NCI-H2196 (cell line): ENCODE measurements around the gene TTC32.
"Not testable (repeated sequence)": the region's sequence is repeated elsewhere in the genome, so short reads cannot be mapped to it uniquely, and the experiment has no call there.

Source experiments
- DNase-seq: peaks from one replicate; lab custom pipeline; 2025; ENCODE audit not compliant: unreplicated experiment; lab: John Stamatoyannopoulos, UW

TTC32 gene

DNA sequence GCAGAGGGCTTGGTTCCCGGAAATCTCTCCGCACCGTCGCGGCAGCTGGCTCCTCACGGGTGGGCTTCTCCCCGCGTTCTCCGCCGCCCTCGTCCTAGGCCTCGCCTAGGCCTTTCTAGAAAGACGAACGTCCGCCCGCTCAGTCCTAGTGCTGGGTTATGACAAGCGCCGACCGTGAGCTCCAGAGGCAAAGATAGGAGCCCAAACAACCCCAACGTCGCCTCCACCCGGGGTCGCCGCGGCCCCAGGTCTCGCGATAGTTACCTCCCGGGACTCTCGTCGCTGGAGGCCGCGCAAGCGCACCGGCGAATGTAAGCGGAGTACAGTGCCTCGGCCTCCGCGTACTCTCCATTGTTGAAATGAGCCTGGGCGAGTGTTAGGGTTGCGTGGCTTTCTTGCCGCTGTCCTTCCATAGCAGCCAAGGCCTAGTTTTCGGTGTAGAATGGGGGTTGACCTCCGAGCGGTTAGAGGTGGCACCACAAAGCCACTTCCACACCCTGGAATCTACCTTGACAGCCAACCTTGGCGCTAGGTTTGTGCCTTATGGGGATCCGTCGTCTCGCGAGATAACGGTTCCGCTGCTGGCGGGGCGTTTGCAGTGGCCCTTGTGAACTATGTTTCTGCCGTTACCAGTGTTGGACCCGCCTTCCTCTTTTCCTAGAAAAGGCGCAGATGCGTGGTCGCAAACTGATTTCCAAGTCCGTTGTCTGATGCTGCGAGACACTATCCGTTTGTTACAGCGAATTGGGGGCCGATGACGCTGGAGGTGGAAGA is at the start of gene TTC32:
Gene TTC32 (minus strand): TSS at position 542 of the 774 bp plus-strand sequence. CDS start 129 bp downstream, at position 413.
- peak; percentile 92 for DNase-seq

DNA sequence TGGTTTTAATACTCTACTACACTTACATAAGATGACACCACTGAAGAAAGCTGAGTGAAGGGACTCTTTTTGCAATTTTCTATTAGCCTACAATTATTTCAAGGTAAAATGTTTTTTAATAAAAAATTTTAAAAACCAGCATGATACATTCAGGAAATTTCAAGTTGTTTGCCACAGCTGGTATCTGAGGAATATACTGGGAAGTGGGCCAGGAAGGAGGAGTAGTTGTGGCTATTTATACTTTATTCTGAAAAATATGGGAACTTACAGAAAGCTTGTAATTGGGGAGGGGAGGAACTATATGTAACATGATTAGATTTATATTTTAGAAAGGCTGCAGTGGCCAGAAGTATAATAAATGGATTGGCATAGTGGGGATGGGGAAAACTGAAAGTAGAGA is 47.3 kb upstream of the TTC32 start:
- no peak for DNase-seq

DNA sequence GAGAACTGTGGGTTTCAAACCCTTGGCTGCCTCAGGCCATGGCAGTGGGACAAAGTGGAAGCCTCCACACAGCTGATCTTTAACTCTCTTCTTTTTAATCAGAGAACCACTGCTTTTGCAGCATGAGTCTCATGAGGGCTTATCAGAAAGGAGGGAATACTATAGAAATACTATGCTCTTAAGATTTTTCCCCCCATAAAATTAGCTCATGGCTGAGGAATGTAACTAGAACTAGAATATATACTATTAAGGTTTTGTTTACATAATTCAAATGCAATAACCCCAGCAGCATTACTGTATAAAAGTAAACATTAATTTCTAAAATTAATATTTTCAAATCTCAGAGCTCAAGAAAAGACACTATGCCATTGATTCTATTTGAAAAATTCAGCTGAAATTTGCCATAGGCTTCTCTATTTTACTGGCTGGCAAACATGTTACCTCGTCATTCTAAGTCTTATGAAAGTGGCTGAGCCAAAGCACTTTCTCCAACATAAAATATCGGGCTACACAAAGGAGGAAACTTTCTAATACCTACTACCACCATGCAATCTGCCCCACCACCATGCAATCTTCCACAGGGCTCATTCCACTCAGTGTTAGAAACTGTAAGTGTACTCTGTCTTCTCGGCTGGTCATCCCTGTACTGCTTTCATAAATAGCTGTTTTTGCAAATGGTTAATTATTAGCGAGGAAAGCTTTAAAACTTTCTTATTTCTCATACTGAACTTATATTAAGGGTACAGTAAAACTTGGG is 45.6 kb upstream of the TTC32 start:
- DNase-seq = no peak

DNA sequence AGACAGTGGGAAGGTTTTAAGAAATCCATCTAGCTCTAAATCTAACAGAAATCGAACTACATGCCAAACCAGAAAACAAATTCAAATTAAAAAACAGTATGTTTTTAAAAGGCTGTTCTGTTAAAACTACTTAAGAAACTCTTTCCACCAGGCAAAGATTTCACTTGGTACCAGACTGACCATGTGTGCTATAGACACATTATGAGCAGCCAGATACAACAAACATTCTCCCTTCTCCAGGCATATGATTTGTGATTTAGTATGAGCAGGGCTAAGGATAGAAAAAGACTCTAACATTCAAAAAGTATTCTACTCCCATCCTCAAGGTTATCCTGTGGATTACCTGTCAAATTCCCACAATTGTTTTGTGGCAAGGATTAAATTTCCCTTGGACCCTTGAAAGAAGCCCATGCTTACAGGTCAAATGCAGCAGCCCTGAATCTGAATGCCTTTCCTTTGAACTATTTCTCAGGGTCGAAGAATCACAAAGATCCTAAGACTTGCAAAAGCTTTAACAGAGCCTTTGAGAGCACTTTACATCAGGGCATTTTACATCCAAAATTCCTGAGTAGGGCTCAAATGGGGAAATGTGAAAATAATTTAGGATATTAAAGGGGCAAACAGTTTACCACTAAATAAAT is 42.5 kb upstream of the TTC32 start:
- DNase-seq = no peak

DNA sequence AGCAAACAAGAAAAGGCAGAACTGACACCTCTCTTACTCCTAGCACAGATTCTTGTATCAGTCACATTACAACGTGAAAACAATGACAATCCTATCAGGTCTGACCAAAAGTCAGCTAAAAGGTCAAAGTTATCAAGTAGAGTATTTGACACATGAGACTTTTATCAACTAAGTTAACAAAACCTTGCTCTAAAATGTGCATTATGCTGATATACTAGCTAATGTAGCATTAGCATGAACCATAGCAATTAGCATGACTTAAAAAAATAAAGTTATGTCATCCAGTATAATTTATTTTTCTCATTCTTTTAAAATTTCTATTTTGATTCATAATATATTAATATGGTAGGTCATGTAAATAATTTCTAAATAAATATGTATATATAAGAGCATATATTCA is 41.4 kb upstream of the TTC32 start:
- DNase-seq = no peak

DNA sequence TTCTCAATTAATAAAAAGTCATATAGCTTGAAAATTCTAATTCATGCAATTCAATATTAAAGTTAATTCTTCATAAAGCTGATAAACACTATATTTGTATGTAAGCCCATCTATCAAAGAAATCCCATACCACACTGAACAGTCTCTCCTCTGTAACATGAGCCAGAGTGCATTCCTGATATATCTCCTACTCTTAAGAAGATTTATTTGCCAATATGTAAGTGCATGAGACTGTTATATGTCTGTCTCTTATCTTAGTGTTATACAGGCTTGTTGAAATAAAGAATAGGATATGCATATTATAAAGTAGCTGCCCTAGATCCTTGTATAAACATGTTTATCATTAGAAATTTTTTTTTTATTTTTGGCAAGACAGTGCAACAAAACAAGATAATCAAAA is 40.4 kb upstream of the TTC32 start:
- no peak for DNase-seq

DNA sequence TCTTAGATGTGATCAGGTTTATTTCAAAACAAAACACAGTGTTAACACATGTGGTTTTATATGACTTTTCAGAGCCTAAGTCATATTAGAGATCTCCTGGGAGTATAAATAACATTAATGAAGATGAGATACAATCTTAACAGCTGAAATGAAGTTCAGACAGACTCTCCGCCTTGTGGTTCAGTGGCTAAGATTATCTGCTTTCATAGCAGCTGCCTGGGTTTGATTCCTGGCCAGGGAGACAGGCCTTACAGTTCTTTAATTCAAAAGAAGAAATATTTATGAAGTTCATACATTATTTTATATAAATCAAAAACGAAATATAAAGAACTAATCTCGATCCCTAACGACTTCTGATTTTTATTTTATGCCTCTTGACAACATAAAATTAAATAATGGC is 35.2 kb upstream of the TTC32 start:
- no peak for DNase-seq

DNA sequence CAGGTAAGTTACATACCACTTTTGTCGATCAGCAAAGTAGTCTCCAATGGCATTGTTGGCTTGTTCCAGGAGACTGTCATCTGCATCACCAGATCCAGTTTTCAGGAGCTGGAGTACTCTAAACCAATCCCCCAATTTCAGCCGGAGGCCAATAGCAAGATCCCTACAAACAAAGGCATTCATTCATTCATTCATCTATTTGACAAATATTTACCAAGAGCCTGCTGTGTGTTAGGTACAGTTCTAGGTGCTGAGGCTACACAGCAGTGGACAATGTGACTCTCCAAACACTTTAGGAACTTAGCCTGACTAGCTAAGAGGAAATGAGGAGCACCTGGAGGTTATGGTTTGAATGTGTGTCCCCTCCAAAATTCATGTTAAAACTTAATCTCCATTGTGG is 34.4 kb upstream of the TTC32 start:
- DNase-seq = no peak

DNA sequence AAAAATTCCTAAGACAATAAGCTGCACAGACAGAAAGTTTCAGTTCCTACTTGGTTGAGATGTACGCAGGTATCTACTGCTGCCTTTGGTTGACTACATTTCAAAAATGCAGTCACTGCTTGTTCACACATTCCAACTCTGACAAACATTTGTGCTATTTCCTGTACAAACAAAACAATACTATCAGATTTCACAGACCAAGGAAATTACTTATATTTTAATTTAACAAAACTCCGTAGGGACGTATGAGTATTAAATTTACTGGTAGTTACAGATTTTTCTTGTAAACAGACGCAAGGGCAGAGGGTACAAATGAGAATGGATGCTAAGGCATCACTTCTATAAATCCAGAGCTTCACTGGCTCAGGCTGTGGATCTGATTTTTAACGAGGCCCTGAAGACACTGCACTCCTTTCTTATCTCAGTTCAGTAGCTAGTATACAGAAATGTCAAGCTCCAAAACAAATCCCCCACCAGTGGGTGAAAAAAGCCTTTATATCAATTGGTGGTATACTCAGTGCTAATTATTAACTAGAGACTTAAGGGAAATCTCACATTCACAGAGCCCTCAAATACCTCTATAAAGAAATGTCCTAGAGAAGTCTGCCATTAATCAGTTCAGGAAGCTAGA is 31.7 kb upstream of the TTC32 start:
- DNase-seq = no peak

DNA sequence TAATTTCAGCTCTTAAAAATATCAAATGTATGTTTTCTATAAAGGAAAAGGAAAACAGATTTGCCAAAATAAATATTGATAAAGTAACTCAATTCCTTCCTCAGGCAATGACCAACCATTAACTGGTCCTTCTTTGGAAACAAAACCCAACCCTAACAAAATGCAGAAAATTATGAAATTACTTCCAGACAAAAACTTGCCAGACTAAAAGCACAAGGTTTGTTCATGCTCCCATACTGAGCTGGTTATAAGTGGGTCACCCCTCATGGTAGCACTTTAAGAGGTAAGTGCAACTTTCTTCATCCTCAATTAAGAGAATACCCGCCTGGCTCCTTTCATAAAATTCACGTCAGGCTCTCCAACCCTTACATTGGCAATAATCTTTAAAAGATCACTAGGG is 31.1 kb upstream of the TTC32 start:
- no peak for DNase-seq

DNA sequence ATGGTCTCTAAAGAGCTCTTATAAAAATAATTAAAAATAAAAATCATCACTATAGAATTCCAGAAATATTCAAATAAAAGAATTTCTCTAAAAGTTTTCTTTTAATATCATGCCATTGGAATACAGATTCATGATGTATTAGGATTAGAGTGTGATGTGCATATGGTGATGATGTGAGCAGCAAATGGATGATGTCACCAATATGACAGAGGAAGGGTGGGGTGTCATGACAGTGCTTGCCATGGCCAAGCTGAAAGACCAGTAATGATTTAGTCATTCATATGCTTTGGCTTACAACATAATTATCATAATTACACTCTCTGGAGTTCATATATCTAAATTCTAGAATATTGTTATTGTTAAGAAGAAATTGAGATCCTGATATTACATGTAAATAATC is 27.4 kb upstream of the TTC32 start:
- DNase-seq = no peak

DNA sequence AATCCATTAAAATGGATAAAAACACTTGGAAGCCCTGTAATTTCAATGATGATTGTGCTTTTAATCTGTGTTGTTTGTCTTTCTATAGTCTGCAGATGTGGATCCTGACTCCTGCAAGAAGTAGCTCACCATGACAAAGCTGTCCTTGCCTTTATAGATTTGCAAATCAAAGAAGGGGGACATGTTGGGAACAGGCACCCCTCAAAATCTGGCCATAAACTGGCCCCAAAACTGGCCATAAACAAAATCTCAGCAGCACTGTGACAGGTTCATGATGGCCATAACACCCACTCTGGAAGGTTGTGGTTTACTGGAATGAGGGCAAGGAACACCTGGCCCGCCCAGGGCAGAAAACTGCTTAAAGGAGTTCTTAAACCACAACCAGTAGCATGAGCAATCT is 26.0 kb upstream of the TTC32 start:
- not testable (repeated sequence) for DNase-seq

DNA sequence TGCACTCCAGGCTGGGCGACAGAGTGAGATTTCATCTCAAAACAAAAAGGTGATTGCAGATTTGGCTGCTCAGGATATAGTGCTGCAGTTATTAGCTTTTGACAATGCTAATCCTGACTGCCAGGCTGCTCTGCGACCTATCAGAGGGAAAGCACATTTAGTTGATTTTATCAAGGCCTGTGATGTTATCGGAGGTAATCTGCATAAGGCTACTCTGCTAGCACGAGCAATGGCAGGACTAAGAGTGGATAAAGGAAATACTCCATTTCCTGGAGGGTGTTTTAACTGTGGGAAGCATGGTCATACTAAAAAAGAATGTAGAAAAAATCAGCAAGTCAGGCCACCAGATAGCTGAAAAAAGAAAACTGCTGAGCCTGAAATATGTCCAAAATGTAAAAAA is 22.7 kb upstream of the TTC32 start:
- DNase-seq = not testable (repeated sequence)

DNA sequence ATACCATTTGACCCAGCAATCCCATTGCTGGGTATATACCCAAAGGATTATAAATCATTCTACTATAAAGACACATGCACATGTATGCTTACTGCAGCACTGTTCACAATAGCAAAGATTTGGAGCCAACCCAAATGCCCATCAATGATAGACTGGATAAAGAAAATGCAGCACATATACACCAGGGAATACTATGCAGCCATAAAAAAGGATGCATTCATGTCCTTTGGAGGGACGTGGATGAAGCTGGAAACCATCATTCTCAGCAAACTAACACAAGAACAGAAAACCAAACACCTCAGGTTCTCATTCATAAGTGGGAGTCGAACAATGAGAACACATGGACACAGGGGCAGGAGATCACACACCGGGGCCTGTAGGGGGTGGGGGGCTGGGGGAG is 20.4 kb upstream of the TTC32 start:
- DNase-seq = not testable (repeated sequence)

DNA sequence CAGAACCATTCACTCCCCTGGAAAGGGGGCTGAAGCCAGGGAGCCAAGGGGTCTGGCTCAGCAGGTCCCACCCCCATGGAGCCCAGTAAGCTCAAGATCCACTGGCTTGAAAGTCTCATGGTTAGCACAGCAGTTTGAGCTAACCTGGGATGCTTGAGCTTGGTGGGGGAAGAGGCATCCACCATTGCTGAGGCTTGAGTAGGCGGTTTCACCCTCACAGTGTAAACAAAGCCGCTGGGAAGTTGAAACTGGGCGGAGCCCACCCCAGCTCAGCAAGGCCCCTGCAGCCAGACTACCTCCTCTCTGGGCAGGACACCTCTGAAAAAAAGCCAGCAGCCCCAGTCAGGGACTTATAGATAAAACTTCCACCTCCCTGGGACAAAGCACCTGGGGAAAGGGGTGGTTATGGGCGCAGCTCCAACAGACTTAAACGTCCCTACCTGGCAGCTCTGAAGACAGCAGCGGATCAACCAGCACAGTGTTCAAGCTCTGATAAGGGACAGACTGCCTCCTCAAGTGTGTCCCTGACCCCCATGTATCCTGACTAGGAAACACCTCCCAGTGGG is 14.7 kb upstream of the TTC32 start:
- no peak for DNase-seq

DNA sequence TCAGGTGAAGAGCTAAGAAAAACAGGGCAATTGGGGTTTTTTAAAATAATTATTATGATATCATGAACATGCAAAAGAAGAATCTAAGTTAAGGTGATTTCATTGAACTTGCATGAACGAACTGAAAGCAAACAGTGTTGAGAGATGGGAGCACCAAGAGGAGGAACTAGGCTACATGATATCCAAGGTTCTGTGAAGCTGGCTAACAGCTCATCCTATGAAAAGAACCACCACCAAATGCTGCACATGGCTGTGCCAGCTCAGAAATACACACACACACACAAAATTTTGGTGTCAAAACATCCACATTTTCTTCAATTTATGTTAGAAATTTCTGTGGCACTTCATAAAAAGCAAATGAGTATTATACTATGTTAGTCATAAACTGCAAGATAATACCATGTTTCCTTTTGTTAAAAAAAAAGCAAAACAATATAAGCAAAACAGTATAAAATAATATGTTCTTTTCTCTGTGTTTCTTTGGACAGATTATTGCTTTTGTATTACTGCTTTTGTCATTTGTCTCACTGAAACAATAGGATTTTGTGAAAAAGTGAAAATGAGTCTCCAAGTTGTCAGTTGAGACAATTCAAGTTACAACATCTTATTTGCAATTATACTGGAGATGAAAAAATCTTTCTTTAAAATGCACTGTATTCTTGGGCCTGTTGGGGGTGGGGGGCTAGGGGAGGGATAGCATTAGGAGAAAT is 12.6 kb upstream of the TTC32 start:
- DNase-seq = no peak

DNA sequence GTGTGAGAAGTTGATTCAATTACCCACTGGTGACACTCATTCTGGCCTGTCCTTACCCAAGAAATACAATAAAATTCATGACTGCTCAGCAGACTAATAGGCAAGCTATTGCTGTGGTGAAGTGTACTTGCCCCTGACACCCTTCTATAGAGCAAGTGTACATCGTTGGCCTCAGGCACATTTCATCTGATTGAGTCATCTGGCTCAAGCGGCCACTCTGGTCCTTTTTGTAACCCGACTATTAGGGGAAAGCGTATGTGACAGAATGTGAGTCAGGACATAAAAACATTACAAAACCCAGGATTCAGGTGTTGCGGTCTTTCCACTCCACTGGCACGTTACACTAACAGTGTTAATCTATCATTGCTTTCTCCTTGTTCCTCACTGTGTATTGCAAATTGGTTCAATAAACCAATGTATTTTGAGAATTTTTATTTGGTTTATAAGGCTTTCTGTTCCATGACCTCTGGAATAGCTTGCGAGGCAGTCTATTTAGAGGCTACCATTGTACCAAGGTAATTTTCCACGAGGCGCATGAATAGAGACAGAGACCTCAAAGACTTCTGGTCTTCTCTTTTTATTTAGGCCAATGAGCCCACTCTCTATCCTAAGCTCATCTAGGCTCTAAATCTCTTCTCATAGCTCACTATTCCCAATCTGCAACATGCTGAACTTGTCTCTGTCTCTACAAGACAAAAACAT is 10.2 kb upstream of the TTC32 start:
- DNase-seq = no peak

DNA sequence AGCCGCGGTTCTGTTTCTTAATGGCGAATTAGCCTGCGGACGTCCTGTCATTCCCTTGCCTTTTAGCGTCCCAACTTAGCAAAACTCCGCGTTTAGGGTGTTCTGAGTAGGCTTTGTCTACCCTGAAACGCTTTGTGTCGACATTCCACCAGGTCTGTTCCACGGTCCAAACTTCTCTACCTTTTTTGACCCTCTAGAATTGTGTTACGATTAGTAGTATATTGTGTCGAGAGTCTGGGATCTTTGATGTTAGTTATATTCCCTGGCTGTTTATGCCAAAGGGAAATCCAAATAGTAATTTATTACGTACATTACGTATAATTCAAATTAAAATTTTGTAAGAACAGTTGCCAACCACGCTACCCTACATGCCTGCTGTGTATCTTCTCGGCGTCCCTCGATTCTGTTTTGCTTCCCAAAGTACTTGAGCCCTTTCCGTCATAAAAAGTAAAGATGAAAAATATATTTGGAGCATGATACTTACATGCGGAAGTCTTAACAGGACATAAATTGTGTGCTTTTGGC is 495 bp upstream of the TTC32 start:
- DNase-seq = peak; percentile 25

DNA sequence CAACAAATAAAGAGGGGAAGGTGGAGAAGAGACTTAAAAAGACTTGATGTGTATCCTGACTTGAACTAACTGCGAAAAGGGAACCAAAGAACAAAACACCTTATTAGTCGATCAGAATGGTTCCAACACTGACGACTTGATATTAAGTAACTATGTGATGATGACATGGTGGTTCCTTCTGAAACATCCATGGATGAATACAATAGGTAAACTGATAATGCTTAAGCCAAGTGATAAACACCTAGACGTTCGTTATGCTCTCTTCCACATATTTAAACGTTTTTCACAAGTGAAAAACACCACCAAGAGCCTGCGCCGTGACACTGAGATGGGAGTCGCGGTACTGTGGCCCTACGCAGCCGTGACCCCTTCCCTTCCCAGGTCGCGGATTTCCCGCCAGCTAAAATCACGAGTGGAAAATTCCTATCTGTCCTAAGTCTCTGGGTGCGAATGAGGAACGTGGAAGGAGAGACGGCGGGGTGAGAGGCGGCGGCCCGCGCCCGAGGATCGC is 797 bp downstream of the TTC32 start:
- DNase-seq = no peak
